Liver (tissue), 9 donors: ENCODE data around the gene ZNG1A. TPM values are rescaled to one million over a fixed set of nuclear protein-coding genes. Genes with fewer than 3 reads are reported as not detected.

Source experiments
- DNase-seq: peaks from one replicate; pipeline ENCODE4 v3.0.0-alpha.2; 2017; ENCODE audit warnings: low spot score
- H3K27ac ChIP-seq, 2 donors: one replicate each; pipeline ENCODE4 v1.7.0; 2013; ENCODE audit warnings: inconsistent platforms in 2 of 2, low read length in 2 of 2, control low read depth in 1 of 2, low read depth in 1 of 2, mild to moderate bottlenecking in 1 of 2
- H3K27me3 ChIP-seq, 4 donors: one replicate each; pipeline versions ENCODE4 v1.6.1 to v1.7.0; 2013; ENCODE audit warnings: low read length in 3 of 4, inconsistent platforms in 1 of 4, mild to moderate bottlenecking in 1 of 4, moderate library complexity in 1 of 4; ENCODE audit not compliant: control insufficient read depth in 4 of 4, insufficient read depth in 4 of 4
- H3K36me3 ChIP-seq, 4 donors: one replicate each; pipeline versions ENCODE4 v1.6.1 to v1.7.0; 2013; ENCODE audit warnings: low read length in 3 of 4, mild to moderate bottlenecking in 3 of 4, low read depth in 1 of 4, moderate library complexity in 1 of 4; ENCODE audit not compliant: control insufficient read depth in 4 of 4, insufficient read depth in 3 of 4
- H3K4me1 ChIP-seq, 4 donors: one replicate each; pipeline versions ENCODE4 v1.6.1 to v1.7.0; 2013; ENCODE audit warnings: low read length in 3 of 4, mild to moderate bottlenecking in 3 of 4, moderate library complexity in 1 of 4; ENCODE audit not compliant: control insufficient read depth in 4 of 4, insufficient read depth in 4 of 4
- H3K4me3 ChIP-seq, 3 donors: one replicate each; pipeline versions ENCODE4 v1.6.1 to v1.7.0; 2013; ENCODE audit warnings: low read length in 3 of 3, control low read depth in 1 of 3, low read depth in 1 of 3, mild to moderate bottlenecking in 1 of 3
- H3K9ac ChIP-seq, 2 donors: one replicate each; pipeline ENCODE4 v1.7.0; 2013; ENCODE audit warnings: low read length in 2 of 2, mild to moderate bottlenecking in 2 of 2, moderate library complexity in 2 of 2, control low read depth in 1 of 2, low read depth in 1 of 2
- H3K9me3 ChIP-seq, 4 donors: one replicate each; pipeline versions ENCODE4 v1.6.1 to v1.7.0; 2013; ENCODE audit warnings: low read length in 3 of 4; ENCODE audit not compliant: control insufficient read depth in 4 of 4
- EGR1 ChIP-seq, 2 donors: IDR thresholded peaks; 2 replicates each; pipeline ENCODE4 v1.6.1; 2016 to 2018; ENCODE audit warnings: antibody characterized with exemption in 2 of 2, low read depth in 2 of 2
- FOXA1 ChIP-seq: IDR thresholded peaks from 2 replicates; pipeline ENCODE4 v1.6.1; 2016; ENCODE audit warnings: antibody characterized with exemption
- FOXA2 ChIP-seq: IDR thresholded peaks from 2 replicates; pipeline ENCODE4 v1.6.1; 2016; ENCODE audit warnings: antibody characterized with exemption
- HNF4G ChIP-seq: IDR thresholded peaks from 2 replicates; pipeline ENCODE4 v1.6.1; 2016; ENCODE audit warnings: antibody characterized with exemption
- JUND ChIP-seq, 2 donors: IDR thresholded peaks; 2 replicates each; pipeline ENCODE4 v1.6.1; 2016; ENCODE audit warnings: antibody characterized with exemption in 2 of 2
- MAX ChIP-seq: IDR thresholded peaks from 2 replicates; pipeline ENCODE4 v1.6.1; 2016; ENCODE audit warnings: antibody characterized with exemption
- NR2F2 ChIP-seq: IDR thresholded peaks from 2 replicates; pipeline ENCODE4 v1.6.1; 2016; ENCODE audit warnings: antibody characterized with exemption
- REST ChIP-seq: IDR thresholded peaks from 2 replicates; pipeline ENCODE4 v1.6.1; 2016; ENCODE audit warnings: antibody characterized with exemption, mild to moderate bottlenecking
- SP1 ChIP-seq: IDR thresholded peaks from 2 replicates; pipeline ENCODE4 v1.6.1; 2018; ENCODE audit warnings: antibody characterized with exemption, mild to moderate bottlenecking
- TAF1 ChIP-seq: conservative IDR thresholded peaks from 2 replicates; pipeline ENCODE4 v1.6.1; 2016; ENCODE audit warnings: antibody characterized with exemption, mild to moderate bottlenecking
- WGBS: extraction: QIAGEN DNeasy Blood & Tissue Kit; methylation state at CpG from one replicate; pipeline ENCODE4 v1.1.7; 2013; 5-methylcytosine and 5-hydroxymethylcytosine counted together
- polyA plus RNA-seq, 2 donors: library from polyadenylated mRNA; stranded (reverse) in 1 of 2; unstranded in 1 of 2; fragments of 200-250 nt in 1 of 2; fragments of >200 nt in 1 of 2; fragmentation: Nextera tagmentation in 1 of 2; extraction: Ambion mirVana in 1 of 2; gene quantifications; one replicate each; pipeline versions ENCODE4 v1.2.1 to v1.2.3, GENCODE V29; 2013 to 2015
- total RNA-seq, 2 donors: library from RNA; depleted of rRNA; stranded (reverse); fragments of >200 nt; gene quantifications; one replicate each; pipeline ENCODE4 v1.2.3, GENCODE V29; 2014
- TF ChIP-seq, protein P1 (sequence below): IDR thresholded peaks from 2 replicates; pipeline ENCODE4 v1.6.1; 2016; ENCODE audit warnings: antibody characterized with exemption
- TF ChIP-seq, protein P2 (sequence below): IDR thresholded peaks from 2 replicates; pipeline ENCODE4 v1.6.1; 2016; ENCODE audit warnings: antibody characterized with exemption
- TF ChIP-seq, protein P3 (sequence below): fragments of 150-350 bp; IDR thresholded peaks from 2 replicates; pipeline ENCODE4 v1.5.1; 2017; ENCODE audit warnings: improper control_type of control experiment, low read depth, low read length; ENCODE audit not compliant: missing input control
- donor health status: healthy.
- donor health status: healthy.
- donor health status: healthy.
- donor health status: healthy.
- donor health status: healthy.

The ZNG1A gene
- total and polyA plus RNA-seq, 4 donors = 11.1 to 46.8 (median 20.8) TPM

DNA sequence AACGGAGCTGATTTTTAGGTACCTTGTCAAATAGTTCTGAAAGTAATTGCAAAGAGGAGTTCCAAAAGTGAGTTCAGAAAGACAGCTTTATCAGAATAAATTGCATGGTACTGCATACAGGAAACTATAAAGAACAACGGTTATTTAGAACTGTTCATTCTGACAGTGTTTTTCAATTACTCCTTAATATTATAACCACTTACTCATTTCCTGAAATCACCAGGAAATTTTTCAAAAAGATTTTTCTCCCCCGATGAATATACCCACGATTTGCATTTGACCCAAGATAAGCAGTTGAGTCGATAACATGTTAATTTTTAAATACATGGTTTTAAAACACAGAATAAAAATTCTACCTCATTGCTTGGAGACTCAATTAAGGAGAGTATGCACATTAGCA lies 45.2 kb upstream of the ZNG1A start:
- Histone ChIP-seq H3K27ac (no peak overlapping the region), H3K4me3 (no peak overlapping the region), H3K9ac (no peak overlapping the region), H3K4me1 (peaks cover 0 to 5% (median under 1%) of the 10 kb centered on the region in 4 donors), H3K36me3 (no peaks in the 10 kb centered on the region), H3K9me3 (no peaks in the 10 kb centered on the region), H3K27me3 (peaks cover 0 to 3% (median 1%) of the 10 kb centered on the region in 4 donors)
- WGBS = 62% methylated on average over 5 of the region's 5 CpGs
- no peak for DNase-seq
- TF ChIP-seq TAF1 = no peak
- TF ChIP-seq, protein P1, sequence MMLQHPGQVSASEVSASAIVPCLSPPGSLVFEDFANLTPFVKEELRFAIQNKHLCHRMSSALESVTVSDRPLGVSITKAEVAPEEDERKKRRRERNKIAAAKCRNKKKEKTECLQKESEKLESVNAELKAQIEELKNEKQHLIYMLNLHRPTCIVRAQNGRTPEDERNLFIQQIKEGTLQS = no peak
- no peak for TF ChIP-seq SP1
- TF ChIP-seq FOXA1 = no peak

DNA sequence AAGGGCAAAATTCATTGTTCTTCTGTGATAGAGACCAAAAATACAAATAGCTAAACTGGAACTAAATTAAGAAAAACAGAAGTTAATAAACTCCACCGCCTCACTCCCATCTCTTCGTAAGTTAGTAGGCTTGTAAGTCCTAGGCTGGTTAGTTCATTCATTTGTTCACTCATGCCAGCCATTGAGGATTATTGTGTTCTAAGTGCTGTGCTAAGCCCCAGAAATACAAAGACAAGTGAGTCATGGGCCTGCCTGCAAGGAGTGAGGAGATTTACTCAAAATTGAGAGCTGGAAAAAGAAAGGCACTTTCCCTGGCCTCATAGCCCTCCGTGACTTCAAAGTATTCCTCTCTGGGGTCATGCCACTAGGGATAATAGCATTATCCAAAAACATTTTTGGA lies 44.3 kb upstream of the ZNG1A start:
- Histone ChIP-seq H3K9ac (no peak overlapping the region), H3K4me1 (peaks cover 0 to 5% (median under 1%) of the 10 kb centered on the region in 4 donors), H3K27ac (no peak overlapping the region), H3K27me3 (peaks cover 0 to 3% (median 1%) of the 10 kb centered on the region in 4 donors), H3K4me3 (no peak overlapping the region), H3K36me3 (no peaks in the 10 kb centered on the region), H3K9me3 (no peaks in the 10 kb centered on the region)
- TF ChIP-seq, protein P1 = no peak
- no peak for TF ChIP-seq REST
- no peak for TF ChIP-seq JUND (IDR thresholded peaks at IDR 0.05)
- DNase-seq = no peak
- 83% methylated on average over 3 of the region's 3 CpGs for WGBS

GRCh38 chr9:221989-222776 lies 43.3 kb upstream of the ZNG1A start:
- Histone ChIP-seq H3K9me3 (no peaks in the 10 kb centered on the region), H3K9ac (peak overlapping the region in 1 of 2 donors; percentile 6), H3K4me1 (peaks cover 0 to 5% (median under 1%) of the 10 kb centered on the region in 4 donors), H3K4me3 (no peak overlapping the region), H3K27ac (no peak overlapping the region), H3K36me3 (no peaks in the 10 kb centered on the region), H3K27me3 (peaks cover 0 to 3% (median 1%) of the 10 kb centered on the region in 4 donors)
- no peak for DNase-seq
- WGBS = 61% methylated on average over 6 of the region's 6 CpGs
- TF ChIP-seq, protein P1 = no peak
- TF ChIP-seq EGR1 (IDR thresholded peaks at IDR 0.05; ENCODE audit: low read depth in 2 of 2) (no peak), FOXA2 (no peak), REST (no peak), MAX (no peak), HNF4G (no peak), FOXA1 (no peak), SP1 (no peak), NR2F2 (no peak), JUND (IDR thresholded peaks at IDR 0.05) (no peak)
- TF ChIP-seq, protein P2, sequence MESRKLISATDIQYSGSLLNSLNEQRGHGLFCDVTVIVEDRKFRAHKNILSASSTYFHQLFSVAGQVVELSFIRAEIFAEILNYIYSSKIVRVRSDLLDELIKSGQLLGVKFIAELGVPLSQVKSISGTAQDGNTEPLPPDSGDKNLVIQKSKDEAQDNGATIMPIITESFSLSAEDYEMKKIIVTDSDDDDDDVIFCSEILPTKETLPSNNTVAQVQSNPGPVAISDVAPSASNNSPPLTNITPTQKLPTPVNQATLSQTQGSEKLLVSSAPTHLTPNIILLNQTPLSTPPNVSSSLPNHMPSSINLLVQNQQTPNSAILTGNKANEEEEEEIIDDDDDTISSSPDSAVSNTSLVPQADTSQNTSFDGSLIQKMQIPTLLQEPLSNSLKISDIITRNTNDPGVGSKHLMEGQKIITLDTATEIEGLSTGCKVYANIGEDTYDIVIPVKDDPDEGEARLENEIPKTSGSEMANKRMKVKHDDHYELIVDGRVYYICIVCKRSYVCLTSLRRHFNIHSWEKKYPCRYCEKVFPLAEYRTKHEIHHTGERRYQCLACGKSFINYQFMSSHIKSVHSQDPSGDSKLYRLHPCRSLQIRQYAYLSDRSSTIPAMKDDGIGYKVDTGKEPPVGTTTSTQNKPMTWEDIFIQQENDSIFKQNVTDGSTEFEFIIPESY = no peak
- TF ChIP-seq, protein P3, sequence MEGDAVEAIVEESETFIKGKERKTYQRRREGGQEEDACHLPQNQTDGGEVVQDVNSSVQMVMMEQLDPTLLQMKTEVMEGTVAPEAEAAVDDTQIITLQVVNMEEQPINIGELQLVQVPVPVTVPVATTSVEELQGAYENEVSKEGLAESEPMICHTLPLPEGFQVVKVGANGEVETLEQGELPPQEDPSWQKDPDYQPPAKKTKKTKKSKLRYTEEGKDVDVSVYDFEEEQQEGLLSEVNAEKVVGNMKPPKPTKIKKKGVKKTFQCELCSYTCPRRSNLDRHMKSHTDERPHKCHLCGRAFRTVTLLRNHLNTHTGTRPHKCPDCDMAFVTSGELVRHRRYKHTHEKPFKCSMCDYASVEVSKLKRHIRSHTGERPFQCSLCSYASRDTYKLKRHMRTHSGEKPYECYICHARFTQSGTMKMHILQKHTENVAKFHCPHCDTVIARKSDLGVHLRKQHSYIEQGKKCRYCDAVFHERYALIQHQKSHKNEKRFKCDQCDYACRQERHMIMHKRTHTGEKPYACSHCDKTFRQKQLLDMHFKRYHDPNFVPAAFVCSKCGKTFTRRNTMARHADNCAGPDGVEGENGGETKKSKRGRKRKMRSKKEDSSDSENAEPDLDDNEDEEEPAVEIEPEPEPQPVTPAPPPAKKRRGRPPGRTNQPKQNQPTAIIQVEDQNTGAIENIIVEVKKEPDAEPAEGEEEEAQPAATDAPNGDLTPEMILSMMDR = no peak
